HepG2 (cell line): ENCODE results near the gene ABCC1. TPM values are rescaled to one million over a fixed set of nuclear protein-coding genes. Genes with fewer than 3 reads are reported as not detected.
A peak's percentile ranks its signal among the peaks of the same experiment; 100 is the strongest.

ENCODE experiments used
- ATAC-seq: fragments of 200-7000 bp; cut with Tn5 transposase; 3 replicates; pipeline ENCODE4 v1.9.1; 2020; ENCODE audit warnings: mild to moderate bottlenecking, moderate library complexity
- BruUV-seq: library from RNA; stranded (reverse); fragments of 400-500 nt; replicated peaks from 2 replicates; lab custom pipeline; 2021; lab: Mats Ljungman, UMichigan
- CTCF ChIA-PET: fragments of 300-600 bp; formaldehyde crosslinking; extraction: SDS; loops from one replicate; lab custom pipeline; 2021; ENCODE audit warnings: low total read pairs, inconsistent platforms, low intra/inter-chr PET ratio; lab: Yijun Ruan, JAX
- POLR2A ChIA-PET: fragments of 350-600 bp; sonication (Branson Sonifier 250); formaldehyde crosslinking; loops from one replicate; lab custom pipeline; 2020; ENCODE audit warnings: antibody characterized with exemption, inconsistent platforms; lab: Yijun Ruan, JAX
- DNase-seq: peaks from one replicate; pipeline ENCODE4 v3.0.0-alpha.2; 2015; ENCODE audit warnings: low spot score
- FAIRE-seq: peaks from 3 replicates; lab custom pipeline; 2011; peaks lifted over from hg19 to GRCh38; lab: Jason Lieb, UNC
- H2AFZ ChIP-seq: one replicate; pipeline ENCODE4 v1.6.1; 2011; ENCODE audit warnings: low read length, inconsistent platforms
- H3K27ac ChIP-seq: fragments of 300-600 bp; 3 replicates; pipeline ENCODE4 v1.8.0; 2011; ENCODE audit warnings: mixed run types, mild to moderate bottlenecking, mixed read lengths, low read length, inconsistent platforms; ENCODE audit not compliant: insufficient read depth; ENCODE audit errors: extremely low read length
- H3K27me3 ChIP-seq, 2 experiments: fragments of 200-600 bp in 1 of 2; 2 replicates in 1 of 2; 3 replicates in 1 of 2; pipeline versions ENCODE4 v1.6.0 to v1.8.0; 2011; ENCODE audit warnings: low read length in 2 of 2, mild to moderate bottlenecking in 2 of 2, moderate library complexity in 2 of 2, inconsistent platforms in 1 of 2; ENCODE audit not compliant: insufficient read depth in 2 of 2, control insufficient read depth in 1 of 2
- H3K36me3 ChIP-seq, 2 experiments: fragments of 200-600 bp in 1 of 2; replicated peaks in 1 of 2; 2 replicates in 1 of 2; 3 replicates in 1 of 2; pipeline versions ENCODE4 v1.5.1 to v1.8.0; 2011; ENCODE audit warnings: low read length in 2 of 2, inconsistent platforms in 1 of 2; ENCODE audit not compliant: insufficient read depth in 2 of 2, control insufficient read depth in 1 of 2
- H3K4me1 ChIP-seq: 2 replicates; pipeline ENCODE4 v1.5.1; 2012; ENCODE audit warnings: low read length, inconsistent platforms; ENCODE audit not compliant: insufficient read depth
- H3K4me2 ChIP-seq: 2 replicates; pipeline ENCODE4 v1.6.0; 2011; ENCODE audit warnings: low read depth, low read length, inconsistent platforms
- H3K4me3 ChIP-seq, 3 experiments: fragments of 200-600 bp in 1 of 3; sonication (generic), shearing (Covaris generic) in 1 of 3; replicated peaks in 1 of 3; 2 replicates each; pipeline ENCODE4 v1.5.1; 2011 to 2016; ENCODE audit warnings: low read length in 3 of 3, inconsistent platforms in 2 of 3, low read depth in 2 of 3, mild to moderate bottlenecking in 2 of 3, control low read depth in 1 of 3, mixed read lengths in 1 of 3; ENCODE audit not compliant: insufficient read depth in 1 of 3
- H3K79me2 ChIP-seq: one replicate; pipeline ENCODE4 v1.6.1; 2011; ENCODE audit warnings: low read length, inconsistent platforms; ENCODE audit not compliant: insufficient read depth
- H3K9ac ChIP-seq: 2 replicates; pipeline ENCODE4 v1.6.0; 2011; ENCODE audit warnings: mild to moderate bottlenecking, low read depth, low read length, inconsistent platforms; ENCODE audit not compliant: insufficient read depth
- H3K9me3 ChIP-seq: 2 replicates; pipeline ENCODE4 v1.5.1; 2012; ENCODE audit warnings: mild to moderate bottlenecking, low read length
- H4K20me1 ChIP-seq: 2 replicates; pipeline ENCODE4 v1.6.0; 2011; ENCODE audit warnings: inconsistent platforms, mild to moderate bottlenecking, low read length, moderate library complexity; ENCODE audit not compliant: insufficient read depth
- ELF1 ChIP-seq: sonication (generic); formaldehyde crosslinking; IDR thresholded peaks from 2 replicates; pipeline ENCODE4 v1.4.0; 2020; ENCODE audit warnings: missing genetic modification reagents
- FOSL1 ChIP-seq: sonication (generic); formaldehyde crosslinking; IDR thresholded peaks from 2 replicates; pipeline ENCODE4 v1.9.0; 2021; ENCODE audit warnings: missing genetic modification reagents, borderline replicate concordance
- KDM4B ChIP-seq: sonication (generic); formaldehyde crosslinking; IDR thresholded peaks from 2 replicates; pipeline ENCODE4 v1.4.0; 2020; ENCODE audit warnings: missing genetic modification reagents
- MAFK ChIP-seq, 2 experiments: IDR thresholded peaks in 1 of 2; conservative IDR thresholded peaks in 1 of 2; 2 replicates each; pipeline ENCODE4 v1.6.1; 2011; ENCODE audit warnings: improper control_type of control experiment in 2 of 2, low read length in 2 of 2
- NFYC ChIP-seq: IDR thresholded peaks from 2 replicates; pipeline ENCODE4 v1.6.1; 2016; ENCODE audit warnings: missing genetic modification reagents, missing compliant biosample characterization
- SP1 ChIP-seq, 2 experiments: fragments of 450-650 bp in 1 of 2; sonication (generic) in 1 of 2; formaldehyde crosslinking in 1 of 2; IDR thresholded peaks; 2 replicates each; pipeline versions ENCODE4 v1.4.0 to v1.6.1; 2016 to 2020; ENCODE audit warnings: missing genetic modification reagents in 1 of 2
- USF2 ChIP-seq, 2 experiments: sonication (generic) in 1 of 2; formaldehyde crosslinking in 1 of 2; IDR thresholded peaks; 2 replicates each; pipeline versions ENCODE4 v1.5.1 to v1.6.1; 2011 to 2020; ENCODE audit warnings: borderline replicate concordance in 1 of 2, low read depth in 1 of 2, low read length in 1 of 2, mild to moderate bottlenecking in 1 of 2, missing genetic modification reagents in 1 of 2, moderate library complexity in 1 of 2
- ZNF781 ChIP-seq: sonication (generic); formaldehyde crosslinking; IDR thresholded peaks from 2 replicates; pipeline ENCODE4 v1.5.1; 2020; ENCODE audit warnings: borderline replicate concordance, mild to moderate bottlenecking, missing genetic modification reagents; ENCODE audit errors: not compliant biosample characterization
- ZNF891 ChIP-seq: sonication (generic); formaldehyde crosslinking; IDR thresholded peaks from 2 replicates; pipeline ENCODE4 v1.5.0; 2020; ENCODE audit warnings: mild to moderate bottlenecking, missing genetic modification reagents
- ZXDC ChIP-seq: sonication (generic); formaldehyde crosslinking; IDR thresholded peaks from 2 replicates; pipeline ENCODE4 v1.5.0; 2020; ENCODE audit warnings: mild to moderate bottlenecking, missing genetic modification reagents
- WGBS: methylation state at CpG from one replicate; pipeline ENCODE4 v1.1.6; 2017; ENCODE audit warnings: low lambda C conversion rate; 5-methylcytosine and 5-hydroxymethylcytosine counted together
- in situ Hi-C: cut with HindIII; loops from 2 replicates; pipeline ENCODE4 v1.10.0; 2017; ENCODE audit warnings: low pct_unique_long_range_greater_than_20kb; ENCODE audit not compliant: extremely low pct_ligation_motif_present
- intact Hi-C: fragments of 100-400 bp; cut with micrococcal nuclease; formaldehyde crosslinking; loops from one replicate; pipeline ENCODE4 v1.10.0; 2022; ENCODE audit not compliant: unreplicated experiment
- polyA plus RNA-seq, 8 experiments: library from polyadenylated mRNA; depleted of rRNA in 3 of 8; stranded (reverse) in 7 of 8; unstranded in 1 of 8; fragments of >200 nt; fragmentation: Illumina TruSeq in 4 of 8; extraction: Trizol in 4 of 8; gene quantifications; 2 replicates each; pipeline versions ENCODE4 v1.2.1 to v1.2.3, GENCODE V29; 2011 to 2016; ENCODE audit warnings: low read depth in 4 of 8, missing spikeins in 1 of 8, mixed read lengths in 1 of 8; ENCODE audit not compliant: insufficient read depth in 1 of 8
- total RNA-seq, 5 experiments: library from RNA; depleted of rRNA; stranded (reverse); fragments of >200 nt; fragmentation: Illumina TruSeq; extraction: Trizol; gene quantifications; 2 replicates each; pipeline ENCODE4 v1.2.3, GENCODE V29; 2016; ENCODE audit warnings: low read depth in 1 of 5
- TF ChIP-seq, protein P1 (sequence below): sonication (generic); formaldehyde crosslinking; IDR thresholded peaks from 2 replicates; pipeline ENCODE4 v1.5.1; 2020; ENCODE audit warnings: mild to moderate bottlenecking, missing genetic modification reagents
- TF ChIP-seq, protein P2 (sequence below): sonication (generic); formaldehyde crosslinking; IDR thresholded peaks from 2 replicates; pipeline ENCODE4 v1.4.0; 2020; ENCODE audit warnings: missing genetic modification reagents

Gene ABCC1
- total and polyA plus RNA-seq, 2 of the 13 experiments (the other 11 are each of a cell fraction or from before 2014, with no cell fraction given) = 13.0 to 30.6 TPM

GRCh38 chr16:15970202-15970601 is 20.8 kb downstream of the ABCC1 start:
- H4K20me1 ChIP-seq = peaks cover 31% of the 10 kb centered on the region; the same call in 1 of the 2 replicates
- H3K9me3 ChIP-seq = 0 out of 2 replicates have a peak, but pooled peaks cover 5% of the 10 kb centered on the region
- POLR2A ChIA-PET = no interaction called here
- intact Hi-C loops (no loop called here), in situ Hi-C loops (no loop called here)
- no peaks in the 10 kb centered on the region for H3K27me3 ChIP-seq
- H3K9ac ChIP-seq = no peak overlapping the region
- BruUV-seq = no TSS peak
- no peak overlapping the region for H3K4me3 ChIP-seq
- DNase-seq (peak; percentile 48), FAIRE-seq (no peak), ATAC-seq (peak; percentile 81)
- peaks cover 3 to 7% of the 10 kb centered on the region in 2 experiments; a peak in 4 of 5 replicates for H3K36me3 ChIP-seq
- H3K4me1 ChIP-seq = peaks cover 29% of the 10 kb centered on the region
- no peak overlapping the region for H2AFZ ChIP-seq
- CTCF ChIA-PET = no interaction called here
- no peak overlapping the region for H3K4me2 ChIP-seq
- H3K79me2 ChIP-seq = peaks cover 78% of the 10 kb centered on the region
- H3K27ac ChIP-seq = no peak overlapping the region
- 91% methylated on average over 3 of the region's 3 CpGs for WGBS
- TF ChIP-seq USF2 (IDR thresholded peaks at IDR 0.05; ENCODE audit: low read depth, low read length) (peak; percentile 84), USF2 (CRISPR knock-in tag; IDR thresholded peaks at IDR 0.05; ENCODE audit: borderline replicate concordance) (peak; percentile 89; the same call in 1 of the 2 replicates), NFYC (CRISPR knock-in tag) (peak; percentile 86), KDM4B (no peak), SP1 (IDR thresholded peaks at IDR 0.05) (no peak), SP1 (CRISPR knock-in tag; IDR thresholded peaks at IDR 0.05) (0 out of 2 replicates have a peak, but pooled peaks have one; percentile 11), ZNF781 (CRISPR knock-in tag) (no peak), MAFK (conservative IDR thresholded peaks at IDR 0.05 in 1 of 2, IDR thresholded peaks at IDR 0.05 in 1 of 2; ENCODE audit: low read length in 2 of 2) (peak; percentile 25 to 47; a peak in 2 of 4 replicates), FOSL1 (CRISPR knock-in tag) (no peak), ZXDC (CRISPR knock-in tag) (0 out of 2 replicates have a peak, but pooled peaks have one; percentile 53), ELF1 (CRISPR knock-in tag) (0 out of 2 replicates have a peak, but pooled peaks have one; percentile 31), ZNF891 (CRISPR knock-in tag) (no peak)
- TF ChIP-seq, protein P1, sequence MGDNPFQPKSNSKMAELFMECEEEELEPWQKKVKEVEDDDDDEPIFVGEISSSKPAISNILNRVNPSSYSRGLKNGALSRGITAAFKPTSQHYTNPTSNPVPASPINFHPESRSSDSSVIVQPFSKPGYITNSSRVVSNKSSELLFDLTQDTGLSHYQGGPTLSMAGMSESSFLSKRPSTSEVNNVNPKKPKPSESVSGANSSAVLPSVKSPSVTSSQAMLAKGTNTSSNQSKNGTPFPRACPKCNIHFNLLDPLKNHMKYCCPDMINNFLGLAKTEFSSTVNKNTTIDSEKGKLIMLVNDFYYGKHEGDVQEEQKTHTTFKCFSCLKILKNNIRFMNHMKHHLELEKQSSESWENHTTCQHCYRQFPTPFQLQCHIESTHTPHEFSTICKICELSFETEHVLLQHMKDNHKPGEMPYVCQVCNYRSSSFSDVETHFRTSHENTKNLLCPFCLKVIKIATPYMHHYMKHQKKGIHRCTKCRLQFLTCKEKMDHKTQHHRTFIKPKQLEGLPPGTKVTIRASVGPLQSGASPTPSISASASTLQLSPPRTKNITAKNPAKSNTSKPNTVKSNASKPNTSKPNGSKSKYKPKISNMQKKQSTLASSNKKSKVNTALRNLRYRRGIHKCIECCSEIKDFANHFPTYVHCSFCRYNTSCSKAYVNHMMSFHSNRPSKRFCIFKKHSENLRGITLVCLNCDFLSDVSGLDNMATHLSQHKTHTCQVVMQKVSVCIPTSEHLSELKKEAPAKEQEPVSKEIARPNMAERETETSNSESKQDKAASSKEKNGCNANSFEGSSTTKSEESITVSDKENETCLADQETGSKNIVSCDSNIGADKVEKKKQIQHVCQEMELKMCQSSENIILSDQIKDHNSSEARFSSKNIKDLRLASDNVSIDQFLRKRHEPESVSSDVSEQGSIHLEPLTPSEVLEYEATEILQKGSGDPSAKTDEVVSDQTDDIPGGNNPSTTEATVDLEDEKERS = no peak
- TF ChIP-seq, protein P2, sequence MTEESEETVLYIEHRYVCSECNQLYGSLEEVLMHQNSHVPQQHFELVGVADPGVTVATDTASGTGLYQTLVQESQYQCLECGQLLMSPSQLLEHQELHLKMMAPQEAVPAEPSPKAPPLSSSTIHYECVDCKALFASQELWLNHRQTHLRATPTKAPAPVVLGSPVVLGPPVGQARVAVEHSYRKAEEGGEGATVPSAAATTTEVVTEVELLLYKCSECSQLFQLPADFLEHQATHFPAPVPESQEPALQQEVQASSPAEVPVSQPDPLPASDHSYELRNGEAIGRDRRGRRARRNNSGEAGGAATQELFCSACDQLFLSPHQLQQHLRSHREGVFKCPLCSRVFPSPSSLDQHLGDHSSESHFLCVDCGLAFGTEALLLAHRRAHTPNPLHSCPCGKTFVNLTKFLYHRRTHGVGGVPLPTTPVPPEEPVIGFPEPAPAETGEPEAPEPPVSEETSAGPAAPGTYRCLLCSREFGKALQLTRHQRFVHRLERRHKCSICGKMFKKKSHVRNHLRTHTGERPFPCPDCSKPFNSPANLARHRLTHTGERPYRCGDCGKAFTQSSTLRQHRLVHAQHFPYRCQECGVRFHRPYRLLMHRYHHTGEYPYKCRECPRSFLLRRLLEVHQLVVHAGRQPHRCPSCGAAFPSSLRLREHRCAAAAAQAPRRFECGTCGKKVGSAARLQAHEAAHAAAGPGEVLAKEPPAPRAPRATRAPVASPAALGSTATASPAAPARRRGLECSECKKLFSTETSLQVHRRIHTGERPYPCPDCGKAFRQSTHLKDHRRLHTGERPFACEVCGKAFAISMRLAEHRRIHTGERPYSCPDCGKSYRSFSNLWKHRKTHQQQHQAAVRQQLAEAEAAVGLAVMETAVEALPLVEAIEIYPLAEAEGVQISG (CRISPR knock-in tag) = 0 out of 2 replicates have a peak, but pooled peaks have one; percentile 50
